Measurements from ENCODE around the gene MFGE8.

The MFGE8 gene

GRCh38 chr15:88880944-88881740 lies 32.0 kb downstream of the MFGE8 start:
- peaks cover 4% of the 10 kb centered on the region; the same call in 1 of the 2 replicates for H3K4me1 ChIP-seq (ENCODE audit: insufficient read depth, low read length)
- H3K36me3 ChIP-seq (ENCODE audit: insufficient read depth, low read length) = no peaks in the 10 kb centered on the region
- no peak overlapping the region for H3K9ac ChIP-seq (ENCODE audit: low read depth, low read length)
- no peaks in the 10 kb centered on the region for H3K9me3 ChIP-seq (ENCODE audit: control insufficient read depth, insufficient read depth, low read length)

DNA sequence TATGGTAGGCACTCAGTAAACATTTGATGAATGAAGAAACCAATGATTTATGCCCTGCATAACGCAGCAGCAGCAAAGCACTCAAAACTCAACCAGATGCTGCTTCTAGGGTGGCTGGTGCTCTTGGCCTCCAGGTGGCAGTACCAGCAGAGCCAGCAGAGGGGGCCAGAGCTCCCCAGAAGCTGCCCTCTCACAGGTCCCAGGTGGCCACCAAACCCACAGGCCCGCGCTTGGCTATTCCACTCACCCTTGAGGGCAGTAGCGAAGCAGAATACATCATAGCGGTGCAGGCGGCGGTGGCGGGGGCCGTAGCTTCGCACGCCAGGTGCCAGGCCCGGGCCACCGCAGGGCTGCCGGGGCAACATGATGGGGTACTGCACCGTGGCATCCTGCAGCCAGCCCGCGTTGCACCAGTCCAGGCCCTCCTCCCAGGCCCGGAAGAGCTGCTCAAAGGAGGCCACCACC lies 34.4 kb downstream of the MFGE8 start:
- Histone ChIP-seq H3K9me3 (ENCODE audit: control insufficient read depth, insufficient read depth, low read length) (no peaks in the 10 kb centered on the region), H3K36me3 (ENCODE audit: insufficient read depth, low read length) (no peaks in the 10 kb centered on the region), H3K9ac (ENCODE audit: low read depth, low read length) (no peak overlapping the region), H3K4me1 (ENCODE audit: insufficient read depth, low read length) (no peaks in the 10 kb centered on the region; the same call in 1 of the 2 replicates)

DNA sequence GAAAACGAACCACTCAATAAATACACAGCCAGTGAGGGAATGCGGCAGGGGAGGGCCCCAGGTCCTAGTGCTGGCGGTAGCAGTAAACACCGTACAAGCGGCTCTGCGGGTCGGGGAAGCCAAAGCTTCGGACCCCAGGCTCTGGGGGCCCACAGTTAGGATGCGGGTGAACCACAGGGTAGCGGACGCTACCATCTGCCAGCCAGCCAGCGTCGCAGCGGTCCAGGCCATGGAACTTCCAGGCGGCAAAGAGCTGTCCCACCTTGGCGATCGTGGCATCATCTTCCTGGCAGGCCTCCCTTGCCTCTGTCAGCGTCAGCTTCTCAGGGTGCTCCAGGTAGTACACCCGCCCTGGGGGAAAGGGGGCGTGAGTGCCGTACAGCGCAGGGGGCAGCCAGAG lies 35.3 kb downstream of the MFGE8 start:
- no peaks in the 10 kb centered on the region for H3K36me3 ChIP-seq (ENCODE audit: insufficient read depth, low read length)
- H3K9ac ChIP-seq (ENCODE audit: low read depth, low read length) = no peak overlapping the region
- no peaks in the 10 kb centered on the region for H3K9me3 ChIP-seq (ENCODE audit: control insufficient read depth, insufficient read depth, low read length)
- H3K4me1 ChIP-seq (ENCODE audit: insufficient read depth, low read length) = no peaks in the 10 kb centered on the region

GRCh38 chr15:88877415-88877814 lies 35.8 kb downstream of the MFGE8 start:
- Histone ChIP-seq H3K4me1 (ENCODE audit: insufficient read depth, low read length) (no peaks in the 10 kb centered on the region), H3K9me3 (ENCODE audit: control insufficient read depth, insufficient read depth, low read length) (no peaks in the 10 kb centered on the region), H3K36me3 (ENCODE audit: insufficient read depth, low read length) (no peaks in the 10 kb centered on the region), H3K9ac (ENCODE audit: low read depth, low read length) (no peak overlapping the region)

DNA sequence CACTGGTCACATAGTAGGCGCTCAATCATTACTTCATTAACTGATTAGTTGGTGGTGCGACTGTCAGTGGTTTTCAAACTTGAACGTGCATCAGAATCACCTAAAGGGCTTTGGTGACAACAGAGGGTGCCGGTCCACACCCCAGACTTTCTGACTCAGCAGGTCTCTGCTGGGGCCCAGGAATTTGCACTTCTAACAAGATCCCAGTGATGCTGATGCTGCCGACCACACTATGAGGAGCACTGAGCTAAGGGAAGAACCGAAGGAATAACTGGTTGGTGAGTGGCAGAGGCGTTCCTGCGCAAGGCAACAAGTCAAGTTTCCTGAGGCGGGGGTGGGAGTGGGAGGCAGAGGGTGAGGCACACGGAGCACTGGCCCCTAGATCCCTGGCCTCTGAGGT lies 36.6 kb downstream of the MFGE8 start:
- Histone ChIP-seq H3K4me1 (ENCODE audit: insufficient read depth, low read length) (no peaks in the 10 kb centered on the region), H3K9me3 (ENCODE audit: control insufficient read depth, insufficient read depth, low read length) (no peaks in the 10 kb centered on the region), H3K9ac (ENCODE audit: low read depth, low read length) (no peak overlapping the region), H3K36me3 (ENCODE audit: insufficient read depth, low read length) (no peaks in the 10 kb centered on the region)

DNA sequence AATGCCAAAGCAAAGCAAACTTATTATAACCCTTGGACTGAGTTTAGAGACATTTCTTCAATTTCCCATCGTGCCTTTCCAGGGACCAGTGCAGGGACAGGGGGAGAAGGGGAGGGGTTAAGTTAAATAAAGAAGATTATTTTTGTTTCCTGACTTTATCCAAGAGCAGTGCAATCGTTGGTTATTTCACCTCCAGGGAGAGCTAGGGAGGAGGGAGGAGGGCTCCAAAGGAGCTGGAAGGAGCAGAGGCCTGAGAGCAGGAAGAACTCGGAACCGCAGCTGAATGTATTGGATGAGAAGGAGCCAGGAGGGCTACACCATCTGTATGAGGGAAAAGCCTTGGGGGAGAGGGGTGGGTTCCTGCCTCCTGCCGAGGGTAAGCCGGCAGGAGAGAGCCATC lies 38.5 kb downstream of the MFGE8 start:
- H3K9ac ChIP-seq (ENCODE audit: low read depth, low read length) = no peak overlapping the region
- no peaks in the 10 kb centered on the region for H3K36me3 ChIP-seq (ENCODE audit: insufficient read depth, low read length)
- H3K9me3 ChIP-seq (ENCODE audit: control insufficient read depth, insufficient read depth, low read length) = no peaks in the 10 kb centered on the region
- H3K4me1 ChIP-seq (ENCODE audit: insufficient read depth, low read length) = no peaks in the 10 kb centered on the region

GRCh38 chr15:88874275-88874674 lies 38.9 kb downstream of the MFGE8 start:
- Histone ChIP-seq H3K36me3 (ENCODE audit: insufficient read depth, low read length) (no peaks in the 10 kb centered on the region), H3K9me3 (ENCODE audit: control insufficient read depth, insufficient read depth, low read length) (no peaks in the 10 kb centered on the region), H3K9ac (ENCODE audit: low read depth, low read length) (no peak overlapping the region), H3K4me1 (ENCODE audit: insufficient read depth, low read length) (no peaks in the 10 kb centered on the region)

DNA sequence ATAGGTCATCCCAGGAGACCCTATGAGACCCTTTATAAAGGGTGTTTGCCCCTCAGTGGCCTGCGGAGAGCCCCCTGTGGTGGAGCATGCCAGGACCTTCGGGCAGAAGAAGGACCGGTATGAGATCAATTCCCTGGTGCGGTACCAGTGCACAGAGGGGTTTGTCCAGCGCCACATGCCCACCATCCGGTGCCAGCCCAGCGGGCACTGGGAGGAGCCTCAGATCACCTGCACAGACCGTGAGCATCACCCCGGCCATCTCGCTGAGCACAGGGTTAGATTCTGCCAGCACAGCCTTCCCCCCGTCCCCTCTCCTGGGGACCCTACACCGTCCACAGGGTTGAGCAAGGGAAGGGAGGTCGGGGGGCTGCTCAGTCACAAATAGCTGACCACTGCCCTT lies 39.4 kb downstream of the MFGE8 start:
- H3K9me3 ChIP-seq (ENCODE audit: control insufficient read depth, insufficient read depth, low read length) = no peaks in the 10 kb centered on the region
- H3K4me1 ChIP-seq (ENCODE audit: insufficient read depth, low read length) = no peaks in the 10 kb centered on the region
- no peaks in the 10 kb centered on the region for H3K36me3 ChIP-seq (ENCODE audit: insufficient read depth, low read length)
- H3K9ac ChIP-seq (ENCODE audit: low read depth, low read length) = no peak overlapping the region

DNA sequence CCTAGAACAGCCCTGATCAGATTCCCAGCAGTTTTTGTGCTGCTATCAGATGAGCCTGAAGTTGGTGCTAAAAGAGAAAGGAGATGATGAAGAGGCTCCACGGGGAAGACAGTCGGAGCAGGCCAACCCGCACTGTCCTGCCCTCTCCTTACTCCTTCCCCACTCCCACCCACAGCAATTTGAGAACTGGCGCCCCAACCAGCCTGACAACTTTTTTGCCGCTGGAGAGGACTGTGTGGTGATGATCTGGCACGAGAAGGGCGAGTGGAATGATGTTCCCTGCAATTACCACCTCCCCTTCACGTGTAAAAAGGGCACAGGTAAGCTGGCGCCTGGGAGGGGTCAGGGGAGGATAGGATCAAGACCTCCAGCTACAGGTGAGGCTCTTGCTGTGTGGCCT lies 40.5 kb downstream of the MFGE8 start:
- Histone ChIP-seq H3K36me3 (ENCODE audit: insufficient read depth, low read length) (no peaks in the 10 kb centered on the region), H3K9ac (ENCODE audit: low read depth, low read length) (no peak overlapping the region), H3K9me3 (ENCODE audit: control insufficient read depth, insufficient read depth, low read length) (no peaks in the 10 kb centered on the region)

DNA sequence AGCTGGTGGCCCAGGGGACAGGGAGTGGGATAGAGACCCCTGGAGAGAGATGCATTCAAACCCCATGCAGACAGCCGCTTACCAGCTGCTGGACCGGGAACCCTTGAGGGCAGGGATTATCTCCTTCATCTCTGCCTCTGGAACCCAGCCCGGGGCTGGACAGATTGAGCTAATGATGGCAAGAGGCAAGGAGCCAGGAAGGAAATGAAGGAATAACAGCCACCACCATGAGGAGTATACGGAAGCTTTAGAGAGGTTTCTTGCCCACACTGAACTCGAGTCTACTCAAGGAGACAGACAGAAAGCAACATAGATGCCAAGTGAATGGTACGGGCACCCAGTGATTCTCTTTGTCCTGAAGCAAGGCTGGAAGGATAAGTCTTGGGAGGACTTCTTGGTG lies 41.1 kb downstream of the MFGE8 start:
- H3K9me3 ChIP-seq (ENCODE audit: control insufficient read depth, insufficient read depth, low read length) = no peaks in the 10 kb centered on the region
- H3K36me3 ChIP-seq (ENCODE audit: insufficient read depth, low read length) = no peaks in the 10 kb centered on the region
- no peak overlapping the region for H3K9ac ChIP-seq (ENCODE audit: low read depth, low read length)
- H3K4me1 ChIP-seq (ENCODE audit: insufficient read depth, low read length) = no peaks in the 10 kb centered on the region

More for the DNA sequence above, 40.5 kb downstream of the MFGE8 start:
- H3K4me1 ChIP-seq (ENCODE audit: insufficient read depth, low read length) = no peaks in the 10 kb centered on the region

DNA sequence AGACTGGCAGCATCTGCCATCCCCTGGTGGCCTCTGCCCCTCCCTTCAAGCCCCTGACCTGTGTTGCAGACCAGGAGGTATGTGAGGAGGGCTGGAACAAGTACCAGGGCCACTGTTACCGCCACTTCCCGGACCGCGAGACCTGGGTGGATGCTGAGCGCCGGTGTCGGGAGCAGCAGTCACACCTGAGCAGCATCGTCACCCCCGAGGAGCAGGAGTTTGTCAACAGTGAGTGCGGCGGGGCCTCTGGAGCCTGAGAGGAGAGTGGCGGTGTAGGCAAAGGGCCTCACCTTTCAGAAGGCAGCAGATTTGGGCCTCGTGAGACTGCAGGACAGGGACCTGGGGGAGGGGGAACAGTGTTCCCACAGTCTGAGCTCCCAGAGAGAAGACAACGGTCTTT lies 41.9 kb downstream of the MFGE8 start:
- Histone ChIP-seq H3K36me3 (ENCODE audit: insufficient read depth, low read length) (no peaks in the 10 kb centered on the region), H3K9me3 (ENCODE audit: control insufficient read depth, insufficient read depth, low read length) (no peaks in the 10 kb centered on the region), H3K4me1 (ENCODE audit: insufficient read depth, low read length) (no peaks in the 10 kb centered on the region), H3K9ac (ENCODE audit: low read depth, low read length) (no peak overlapping the region)

DNA sequence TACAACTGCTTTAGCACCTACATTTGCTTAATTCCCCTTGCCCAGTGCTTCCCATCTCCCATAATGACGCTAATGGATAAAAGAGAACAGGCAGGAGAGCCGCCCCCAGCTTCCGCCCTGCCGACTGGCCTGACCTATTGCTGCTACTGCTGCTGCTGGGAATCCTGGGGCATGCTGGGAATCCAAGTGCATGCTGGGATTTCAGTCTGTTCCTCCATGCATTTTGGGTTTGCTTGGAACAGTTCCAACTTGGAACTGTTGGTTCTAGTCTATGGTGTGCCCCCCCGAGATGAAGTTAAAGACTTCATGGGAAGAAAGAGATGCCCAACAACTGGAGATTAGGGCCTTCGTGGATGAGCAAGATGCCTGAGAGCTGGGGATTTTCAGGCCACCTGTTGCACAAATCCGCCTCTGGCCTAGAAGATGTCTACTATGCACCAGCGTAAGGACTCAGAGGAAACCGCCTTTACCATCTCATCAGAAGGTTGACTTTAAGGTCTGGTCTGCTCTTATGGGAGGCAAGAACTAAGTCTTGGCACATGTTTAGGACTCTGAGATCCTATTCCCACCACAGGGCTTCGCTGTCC lies 46.8 kb downstream of the MFGE8 start:
- H3K9ac ChIP-seq (ENCODE audit: low read depth, low read length) = no peak overlapping the region
- no peaks in the 10 kb centered on the region for H3K4me1 ChIP-seq (ENCODE audit: insufficient read depth, low read length)
- H3K36me3 ChIP-seq (ENCODE audit: insufficient read depth, low read length) = no peaks in the 10 kb centered on the region
- H3K9me3 ChIP-seq (ENCODE audit: control insufficient read depth, insufficient read depth, low read length) = no peaks in the 10 kb centered on the region

DNA sequence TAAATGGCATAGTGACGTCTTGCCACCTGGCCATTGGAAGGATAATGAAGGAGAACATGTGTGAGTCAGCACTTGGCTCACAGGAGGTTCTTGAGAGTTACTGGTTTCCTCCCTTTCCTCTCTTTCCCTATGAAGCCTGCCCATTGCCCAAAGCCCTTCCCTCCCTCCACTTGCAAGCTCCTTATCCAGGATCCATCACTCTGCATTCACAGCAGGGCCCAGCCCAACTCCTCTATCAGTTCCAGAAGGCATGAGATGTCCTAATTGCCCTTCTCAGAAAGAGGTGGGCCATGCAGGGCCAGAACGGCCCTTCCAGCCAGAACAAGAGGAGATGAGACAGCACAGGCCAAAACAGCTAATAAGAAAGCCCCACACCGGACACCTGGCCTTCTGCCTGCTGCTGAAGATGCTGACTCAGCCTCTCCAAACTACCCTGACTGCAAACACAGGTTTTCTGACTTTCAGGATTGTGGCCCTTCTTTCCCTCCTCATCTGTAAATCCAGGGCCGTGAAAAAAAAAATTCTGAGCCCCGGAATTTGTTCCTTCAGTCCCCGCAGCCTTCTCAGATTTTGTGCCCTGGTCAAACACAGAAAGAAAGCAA lies 47.6 kb downstream of the MFGE8 start:
- H3K4me1 ChIP-seq (ENCODE audit: insufficient read depth, low read length) = no peaks in the 10 kb centered on the region
- H3K9me3 ChIP-seq (ENCODE audit: control insufficient read depth, insufficient read depth, low read length) = no peaks in the 10 kb centered on the region
- no peaks in the 10 kb centered on the region for H3K36me3 ChIP-seq (ENCODE audit: insufficient read depth, low read length)
- no peak overlapping the region for H3K9ac ChIP-seq (ENCODE audit: low read depth, low read length)

GRCh38 chr15:88864861-88865497 lies 48.2 kb downstream of the MFGE8 start:
- Histone ChIP-seq H3K9ac (ENCODE audit: low read depth, low read length) (no peak overlapping the region), H3K9me3 (ENCODE audit: control insufficient read depth, insufficient read depth, low read length) (no peaks in the 10 kb centered on the region), H3K36me3 (ENCODE audit: insufficient read depth, low read length) (no peaks in the 10 kb centered on the region), H3K4me1 (ENCODE audit: insufficient read depth, low read length) (no peaks in the 10 kb centered on the region)

Measured in ES-I3 (cell line).